ENCODE results near the gene MCCD1. TPM values are rescaled to one million over a fixed set of nuclear protein-coding genes. Genes with fewer than 3 reads are reported as not detected.
A peak's percentile ranks its signal among the peaks of the same experiment; 100 is the strongest.

The MCCD1 gene
- total and polyA plus RNA-seq, 2 of the 13 experiments (the other 11 are each of a cell fraction or from before 2014, with no cell fraction given), result 0.15 TPM; not detected in 1

DNA sequence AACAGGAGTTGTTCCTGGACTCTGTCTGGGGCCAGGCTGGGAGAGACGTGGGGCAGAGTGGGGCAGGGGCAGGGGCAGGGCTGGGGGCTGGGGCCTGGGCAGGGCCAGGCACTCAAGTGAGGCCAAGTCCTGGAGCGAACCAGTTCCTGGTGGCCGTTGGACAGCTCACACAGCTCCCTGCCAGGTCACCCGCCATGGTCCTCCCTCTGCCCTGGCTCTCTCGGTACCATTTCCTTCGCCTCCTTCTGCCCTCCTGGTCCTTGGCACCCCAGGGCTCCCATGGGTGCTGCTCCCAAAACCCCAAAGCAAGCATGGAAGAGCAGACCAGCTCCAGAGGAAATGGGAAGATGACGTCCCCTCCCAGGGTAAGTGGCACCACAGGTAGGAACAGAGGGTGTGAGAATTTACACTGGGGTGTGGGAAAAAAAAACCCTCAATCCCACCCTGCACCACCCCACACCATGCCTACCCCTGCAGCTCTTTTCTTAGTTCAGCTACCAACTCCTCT lies at the start of gene MCCD1 (continued):
- 0 out of 2 replicates have a peak, but pooled peaks have one; percentile 45 for TF ChIP-seq ZNF768 (CRISPR knock-in tag; IDR thresholded peaks at IDR 0.05)
- TF ChIP-seq KMT2B (CRISPR knock-in tag; IDR thresholded peaks at IDR 0.05), result no peak
- TF ChIP-seq, protein P1, sequence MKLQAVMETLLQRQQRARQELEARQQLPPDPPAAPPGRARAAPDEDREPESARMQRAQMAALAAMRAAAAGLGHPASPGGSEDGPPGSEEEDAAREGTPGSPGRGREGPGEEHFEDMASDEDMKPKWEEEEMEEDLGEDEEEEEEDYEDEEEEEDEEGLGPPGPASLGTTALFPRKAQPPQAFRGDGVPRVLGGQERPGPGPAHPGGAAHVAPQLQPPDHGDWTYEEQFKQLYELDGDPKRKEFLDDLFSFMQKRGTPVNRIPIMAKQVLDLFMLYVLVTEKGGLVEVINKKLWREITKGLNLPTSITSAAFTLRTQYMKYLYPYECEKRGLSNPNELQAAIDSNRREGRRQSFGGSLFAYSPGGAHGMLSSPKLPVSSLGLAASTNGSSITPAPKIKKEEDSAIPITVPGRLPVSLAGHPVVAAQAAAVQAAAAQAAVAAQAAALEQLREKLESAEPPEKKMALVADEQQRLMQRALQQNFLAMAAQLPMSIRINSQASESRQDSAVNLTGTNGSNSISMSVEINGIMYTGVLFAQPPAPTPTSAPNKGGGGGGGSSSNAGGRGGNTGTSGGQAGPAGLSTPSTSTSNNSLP (IDR thresholded peaks at IDR 0.05; ENCODE audit: low read depth, low read length), result no peak
- TF ChIP-seq ZNF639 (CRISPR knock-in tag; conservative IDR thresholded peaks at IDR 0.05), result no peak
- TF ChIP-seq, protein P2, sequence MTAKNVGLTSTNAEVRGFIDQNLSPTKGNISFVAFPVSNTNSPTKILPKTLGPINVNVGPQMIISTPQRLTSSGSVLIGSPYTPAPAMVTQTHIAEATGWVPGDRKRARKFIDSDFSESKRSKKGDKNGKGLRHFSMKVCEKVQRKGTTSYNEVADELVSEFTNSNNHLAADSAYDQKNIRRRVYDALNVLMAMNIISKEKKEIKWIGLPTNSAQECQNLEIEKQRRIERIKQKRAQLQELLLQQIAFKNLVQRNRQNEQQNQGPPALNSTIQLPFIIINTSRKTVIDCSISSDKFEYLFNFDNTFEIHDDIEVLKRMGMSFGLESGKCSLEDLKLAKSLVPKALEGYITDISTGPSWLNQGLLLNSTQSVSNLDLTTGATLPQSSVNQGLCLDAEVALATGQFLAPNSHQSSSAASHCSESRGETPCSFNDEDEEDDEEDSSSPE (CRISPR knock-in tag; IDR thresholded peaks at IDR 0.05), result no peak
- peak; percentile 31 for TF ChIP-seq SALL1 (CRISPR knock-in tag; IDR thresholded peaks at IDR 0.05)
- TF ChIP-seq GMEB1 (CRISPR knock-in tag; IDR thresholded peaks at IDR 0.05; ENCODE audit: borderline replicate concordance), result no peak
- no peak for TF ChIP-seq STAG1 (CRISPR knock-in tag; IDR thresholded peaks at IDR 0.05)
- 0 out of 2 replicates have a peak, but pooled peaks have one; percentile 23 for TF ChIP-seq GABPB1 (CRISPR knock-in tag; IDR thresholded peaks at IDR 0.05)
- no peak for TF ChIP-seq REPIN1 (CRISPR knock-in tag; IDR thresholded peaks at IDR 0.05; ENCODE audit: borderline replicate concordance, low read depth)
- no peak for TF ChIP-seq SP1 (IDR thresholded peaks at IDR 0.05)
- TF ChIP-seq SP1 (CRISPR knock-in tag; IDR thresholded peaks at IDR 0.05), result no peak
- TF ChIP-seq ZNF138 (CRISPR knock-in tag; IDR thresholded peaks at IDR 0.05; ENCODE audit: low read depth), result no peak
- TF ChIP-seq AKNA (CRISPR knock-in tag; IDR thresholded peaks at IDR 0.05; ENCODE audit: borderline replicate concordance), result no peak
- TF ChIP-seq MTA3 (CRISPR knock-in tag; IDR thresholded peaks at IDR 0.05), result no peak
- no peak for TF ChIP-seq MAFK (conservative IDR thresholded peaks at IDR 0.05 in 1 of 2, IDR thresholded peaks at IDR 0.05 in 1 of 2; ENCODE audit: low read length in 2 of 2)
- TF ChIP-seq JARID2 (CRISPR knock-in tag; IDR thresholded peaks at IDR 0.05; ENCODE audit: insufficient replicate concordance), result no peak
- TF ChIP-seq HBP1 (CRISPR knock-in tag; IDR thresholded peaks at IDR 0.05; ENCODE audit: low read depth), result 0 out of 2 replicates have a peak, but pooled peaks have one; percentile 45

Measured in HepG2 (cell line).